Measurements from ENCODE around the gene RFX7.

The RFX7 gene

GRCh38 chr15:56077081-56077480 is 166.6 kb downstream of the RFX7 start:
- Histone ChIP-seq H3K27me3 (ENCODE audit: low read length) (no peaks in the 10 kb centered on the region), H3K36me3 (ENCODE audit: low read length) (no peaks in the 10 kb centered on the region), H2AFZ (ENCODE audit: low read depth, low read length, severe bottlenecking) (no peak overlapping the region), H4K20me1 (ENCODE audit: low read depth, low read length) (no peaks in the 10 kb centered on the region), H3K4me2 (ENCODE audit: low read depth, low read length, poor library complexity, severe bottlenecking) (no peak overlapping the region), H3K9me3 (ENCODE audit: insufficient read depth, low read length) (no peaks in the 10 kb centered on the region), H3K9ac (ENCODE audit: low read length) (no peak overlapping the region), H3K79me2 (ENCODE audit: insufficient read depth, low read length) (no peaks in the 10 kb centered on the region), H3K4me3 (ENCODE audit: insufficient read depth, low read length, poor library complexity, severe bottlenecking) (no peak overlapping the region), H3K27ac (ENCODE audit: low read depth, low read length) (no peak overlapping the region), H3K9me2 (replicated peaks; ENCODE audit: insufficient read depth, low read length) (no peaks in the 10 kb centered on the region), H3F3A (ENCODE audit: insufficient read depth) (no peaks in the 10 kb centered on the region)
- TF ChIP-seq CTCF (IDR thresholded peaks at IDR 0.05; ENCODE audit: insufficient read depth, low read length, poor library complexity, severe bottlenecking) (no peak), EZH2phosphoT487 (conservative IDR thresholded peaks at IDR 0.05; ENCODE audit: low read length) (no peak)

- no peak overlapping the region for H3K9ac ChIP-seq (ENCODE audit: low read length)
- H3K36me3 ChIP-seq (ENCODE audit: low read length) = no peaks in the 10 kb centered on the region
- TF ChIP-seq EZH2phosphoT487 (conservative IDR thresholded peaks at IDR 0.05; ENCODE audit: low read length) (no peak), CTCF (IDR thresholded peaks at IDR 0.05; ENCODE audit: insufficient read depth, low read length, poor library complexity, severe bottlenecking) (no peak)
- no peaks in the 10 kb centered on the region for H3K9me2 ChIP-seq (replicated peaks; ENCODE audit: insufficient read depth, low read length)
- H3K27me3 ChIP-seq (ENCODE audit: low read length) = no peaks in the 10 kb centered on the region
- no peak overlapping the region for H3K27ac ChIP-seq (ENCODE audit: low read depth, low read length)
- no peaks in the 10 kb centered on the region for H3K9me3 ChIP-seq (ENCODE audit: insufficient read depth, low read length)
- no peak overlapping the region for H3K4me2 ChIP-seq (ENCODE audit: low read depth, low read length, poor library complexity, severe bottlenecking)
- H2AFZ ChIP-seq (ENCODE audit: low read depth, low read length, severe bottlenecking) = no peak overlapping the region
- H3K4me3 ChIP-seq (ENCODE audit: insufficient read depth, low read length, poor library complexity, severe bottlenecking) = no peak overlapping the region
- H3K79me2 ChIP-seq (ENCODE audit: insufficient read depth, low read length) = no peaks in the 10 kb centered on the region
- H4K20me1 ChIP-seq (ENCODE audit: low read depth, low read length) = no peaks in the 10 kb centered on the region
- no peaks in the 10 kb centered on the region for H3F3A ChIP-seq (ENCODE audit: insufficient read depth)
These were observed 167.0 kb downstream of the RFX7 start for GRCh38 chr15:56076640-56077039.

- Histone ChIP-seq H3K4me3 (ENCODE audit: insufficient read depth, low read length, poor library complexity, severe bottlenecking) (no peak overlapping the region), H3K27ac (ENCODE audit: low read depth, low read length) (no peak overlapping the region), H3K36me3 (ENCODE audit: low read length) (no peaks in the 10 kb centered on the region), H3K79me2 (ENCODE audit: insufficient read depth, low read length) (no peaks in the 10 kb centered on the region), H3K9me2 (replicated peaks; ENCODE audit: insufficient read depth, low read length) (no peaks in the 10 kb centered on the region), H2AFZ (ENCODE audit: low read depth, low read length, severe bottlenecking) (no peak overlapping the region), H4K20me1 (ENCODE audit: low read depth, low read length) (no peaks in the 10 kb centered on the region), H3K4me2 (ENCODE audit: low read depth, low read length, poor library complexity, severe bottlenecking) (no peak overlapping the region), H3K9ac (ENCODE audit: low read length) (no peak overlapping the region), H3F3A (ENCODE audit: insufficient read depth) (no peaks in the 10 kb centered on the region), H3K27me3 (ENCODE audit: low read length) (no peaks in the 10 kb centered on the region), H3K9me3 (ENCODE audit: insufficient read depth, low read length) (no peaks in the 10 kb centered on the region)
- TF ChIP-seq EZH2phosphoT487 (conservative IDR thresholded peaks at IDR 0.05; ENCODE audit: low read length) (no peak), CTCF (IDR thresholded peaks at IDR 0.05; ENCODE audit: insufficient read depth, low read length, poor library complexity, severe bottlenecking) (no peak)
These were observed 169.0 kb downstream of the RFX7 start for GRCh38 chr15:56074481-56075265.

Measured in SU-DHL-6 (cell line).